ENCODE results near the gene MPRIP.

DNA sequence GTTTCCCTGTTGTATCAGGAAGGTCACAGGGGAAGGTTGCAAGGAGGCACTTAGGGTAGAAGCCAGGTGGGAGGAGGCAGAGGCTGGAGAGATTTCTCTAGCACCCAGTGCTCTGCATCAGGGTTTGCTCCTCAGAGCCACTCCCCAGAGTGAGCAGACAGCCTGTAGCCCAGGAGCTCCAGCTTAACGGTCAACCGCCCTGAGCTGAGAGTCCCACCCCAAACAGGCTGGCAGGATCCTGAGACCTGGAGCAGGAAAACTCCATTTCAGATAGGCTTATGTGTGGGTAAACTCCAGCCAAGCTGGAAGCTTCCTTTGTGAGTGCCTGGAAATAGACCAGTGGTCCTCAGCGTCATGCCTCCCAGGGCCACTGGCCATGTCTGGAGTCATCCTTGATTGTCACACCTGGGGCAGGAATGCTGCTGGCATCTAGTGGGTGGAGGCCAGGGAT lies 37.9 kb downstream of the MPRIP start:
- TF ChIP-seq RCOR1 (IDR thresholded peaks at IDR 0.05; ENCODE audit: low read length) (no peak), FOXJ3 (CRISPR knock-in tag; IDR thresholded peaks at IDR 0.05) (no peak), RFX5 (IDR thresholded peaks at IDR 0.05; ENCODE audit: low read length) (no peak), POLR2AphosphoS5 (IDR thresholded peaks at IDR 0.05; ENCODE audit: low read depth, low read length) (no peak), FOSL2 (IDR thresholded peaks at IDR 0.05; ENCODE audit: borderline replicate concordance, low read depth) (no peak), CHD2 (IDR thresholded peaks at IDR 0.05; ENCODE audit: low read length, partially characterized antibody) (no peak), EZH2phosphoT487 (IDR thresholded peaks at IDR 0.05; ENCODE audit: borderline replicate concordance, low read depth) (no peak)
- TF ChIP-seq, protein P1, sequence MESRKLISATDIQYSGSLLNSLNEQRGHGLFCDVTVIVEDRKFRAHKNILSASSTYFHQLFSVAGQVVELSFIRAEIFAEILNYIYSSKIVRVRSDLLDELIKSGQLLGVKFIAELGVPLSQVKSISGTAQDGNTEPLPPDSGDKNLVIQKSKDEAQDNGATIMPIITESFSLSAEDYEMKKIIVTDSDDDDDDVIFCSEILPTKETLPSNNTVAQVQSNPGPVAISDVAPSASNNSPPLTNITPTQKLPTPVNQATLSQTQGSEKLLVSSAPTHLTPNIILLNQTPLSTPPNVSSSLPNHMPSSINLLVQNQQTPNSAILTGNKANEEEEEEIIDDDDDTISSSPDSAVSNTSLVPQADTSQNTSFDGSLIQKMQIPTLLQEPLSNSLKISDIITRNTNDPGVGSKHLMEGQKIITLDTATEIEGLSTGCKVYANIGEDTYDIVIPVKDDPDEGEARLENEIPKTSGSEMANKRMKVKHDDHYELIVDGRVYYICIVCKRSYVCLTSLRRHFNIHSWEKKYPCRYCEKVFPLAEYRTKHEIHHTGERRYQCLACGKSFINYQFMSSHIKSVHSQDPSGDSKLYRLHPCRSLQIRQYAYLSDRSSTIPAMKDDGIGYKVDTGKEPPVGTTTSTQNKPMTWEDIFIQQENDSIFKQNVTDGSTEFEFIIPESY (IDR thresholded peaks at IDR 0.05; ENCODE audit: borderline replicate concordance, low read depth): no peak
- TF ChIP-seq, protein P2, sequence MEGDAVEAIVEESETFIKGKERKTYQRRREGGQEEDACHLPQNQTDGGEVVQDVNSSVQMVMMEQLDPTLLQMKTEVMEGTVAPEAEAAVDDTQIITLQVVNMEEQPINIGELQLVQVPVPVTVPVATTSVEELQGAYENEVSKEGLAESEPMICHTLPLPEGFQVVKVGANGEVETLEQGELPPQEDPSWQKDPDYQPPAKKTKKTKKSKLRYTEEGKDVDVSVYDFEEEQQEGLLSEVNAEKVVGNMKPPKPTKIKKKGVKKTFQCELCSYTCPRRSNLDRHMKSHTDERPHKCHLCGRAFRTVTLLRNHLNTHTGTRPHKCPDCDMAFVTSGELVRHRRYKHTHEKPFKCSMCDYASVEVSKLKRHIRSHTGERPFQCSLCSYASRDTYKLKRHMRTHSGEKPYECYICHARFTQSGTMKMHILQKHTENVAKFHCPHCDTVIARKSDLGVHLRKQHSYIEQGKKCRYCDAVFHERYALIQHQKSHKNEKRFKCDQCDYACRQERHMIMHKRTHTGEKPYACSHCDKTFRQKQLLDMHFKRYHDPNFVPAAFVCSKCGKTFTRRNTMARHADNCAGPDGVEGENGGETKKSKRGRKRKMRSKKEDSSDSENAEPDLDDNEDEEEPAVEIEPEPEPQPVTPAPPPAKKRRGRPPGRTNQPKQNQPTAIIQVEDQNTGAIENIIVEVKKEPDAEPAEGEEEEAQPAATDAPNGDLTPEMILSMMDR (IDR thresholded peaks at IDR 0.05): no peak
- TF ChIP-seq, protein P3, sequence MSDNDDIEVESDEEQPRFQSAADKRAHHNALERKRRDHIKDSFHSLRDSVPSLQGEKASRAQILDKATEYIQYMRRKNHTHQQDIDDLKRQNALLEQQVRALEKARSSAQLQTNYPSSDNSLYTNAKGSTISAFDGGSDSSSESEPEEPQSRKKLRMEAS (IDR thresholded peaks at IDR 0.05; ENCODE audit: low read depth): no peak
- TF ChIP-seq, protein P4, sequence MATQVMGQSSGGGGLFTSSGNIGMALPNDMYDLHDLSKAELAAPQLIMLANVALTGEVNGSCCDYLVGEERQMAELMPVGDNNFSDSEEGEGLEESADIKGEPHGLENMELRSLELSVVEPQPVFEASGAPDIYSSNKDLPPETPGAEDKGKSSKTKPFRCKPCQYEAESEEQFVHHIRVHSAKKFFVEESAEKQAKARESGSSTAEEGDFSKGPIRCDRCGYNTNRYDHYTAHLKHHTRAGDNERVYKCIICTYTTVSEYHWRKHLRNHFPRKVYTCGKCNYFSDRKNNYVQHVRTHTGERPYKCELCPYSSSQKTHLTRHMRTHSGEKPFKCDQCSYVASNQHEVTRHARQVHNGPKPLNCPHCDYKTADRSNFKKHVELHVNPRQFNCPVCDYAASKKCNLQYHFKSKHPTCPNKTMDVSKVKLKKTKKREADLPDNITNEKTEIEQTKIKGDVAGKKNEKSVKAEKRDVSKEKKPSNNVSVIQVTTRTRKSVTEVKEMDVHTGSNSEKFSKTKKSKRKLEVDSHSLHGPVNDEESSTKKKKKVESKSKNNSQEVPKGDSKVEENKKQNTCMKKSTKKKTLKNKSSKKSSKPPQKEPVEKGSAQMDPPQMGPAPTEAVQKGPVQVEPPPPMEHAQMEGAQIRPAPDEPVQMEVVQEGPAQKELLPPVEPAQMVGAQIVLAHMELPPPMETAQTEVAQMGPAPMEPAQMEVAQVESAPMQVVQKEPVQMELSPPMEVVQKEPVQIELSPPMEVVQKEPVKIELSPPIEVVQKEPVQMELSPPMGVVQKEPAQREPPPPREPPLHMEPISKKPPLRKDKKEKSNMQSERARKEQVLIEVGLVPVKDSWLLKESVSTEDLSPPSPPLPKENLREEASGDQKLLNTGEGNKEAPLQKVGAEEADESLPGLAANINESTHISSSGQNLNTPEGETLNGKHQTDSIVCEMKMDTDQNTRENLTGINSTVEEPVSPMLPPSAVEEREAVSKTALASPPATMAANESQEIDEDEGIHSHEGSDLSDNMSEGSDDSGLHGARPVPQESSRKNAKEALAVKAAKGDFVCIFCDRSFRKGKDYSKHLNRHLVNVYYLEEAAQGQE (IDR thresholded peaks at IDR 0.05; ENCODE audit: low read depth, low read length): no peak
